IMR-90 (cell line): ENCODE results near the gene LRRC1. TPM values are rescaled to one million over a fixed set of nuclear protein-coding genes. Genes with fewer than 3 reads are reported as not detected.
A peak's percentile ranks its signal among the peaks of the same experiment; 100 is the strongest.

Source experiments
- ATAC-seq: fragments of 200-7000 bp; cut with Tn5 transposase; 2 replicates; pipeline ENCODE4 v1.9.1; 2020; ENCODE audit warnings: low read depth, mild to moderate bottlenecking, moderate library complexity
- BruUV-seq: library from RNA; stranded (reverse); fragments of 400-500 nt; replicated peaks from 2 replicates; lab custom pipeline; 2021; lab: Mats Ljungman, UMichigan
- CTCF ChIA-PET: fragments of 300-600 bp; formaldehyde crosslinking; extraction: SDS; loops from one replicate; lab custom pipeline; 2021; ENCODE audit warnings: antibody characterized with exemption; lab: Yijun Ruan, JAX
- POLR2A ChIA-PET: fragments of 300-600 bp; sonication (Branson Sonifier 250); formaldehyde crosslinking; loops from one replicate; lab custom pipeline; 2022; ENCODE audit warnings: antibody characterized with exemption; ENCODE audit not compliant: unreplicated experiment; lab: Charles Lee
- DNase-seq: peaks from one replicate; pipeline ENCODE4 v3.0.0; 2013
- H2AFZ ChIP-seq: replicated peaks from 2 replicates; pipeline ENCODE3; 2013; ENCODE audit warnings: low read length, mild to moderate bottlenecking; ENCODE audit not compliant: poor library complexity
- H2AK5ac ChIP-seq: 2 replicates; pipeline ENCODE4 v1.6.1; 2013; ENCODE audit warnings: low read depth, low read length, inconsistent platforms
- H2AK9ac ChIP-seq: replicated peaks from 2 replicates; pipeline ENCODE3; 2013; ENCODE audit warnings: mild to moderate bottlenecking, low read depth, low read length, moderate library complexity; ENCODE audit not compliant: poor library complexity
- H2BK120ac ChIP-seq: 2 replicates; pipeline ENCODE4 v1.6.1; 2013; ENCODE audit warnings: low read depth, low read length, inconsistent platforms
- H2BK15ac ChIP-seq: 3 replicates; pipeline ENCODE4 v1.6.1; 2013; ENCODE audit warnings: low read depth, low read length, inconsistent platforms
- H2BK20ac ChIP-seq: 2 replicates; pipeline ENCODE4 v1.6.1; 2013; ENCODE audit warnings: low read depth, mild to moderate bottlenecking, inconsistent platforms, low read length, moderate library complexity
- H2BK5ac ChIP-seq: 2 replicates; pipeline ENCODE4 v1.6.1; 2013; ENCODE audit warnings: mild to moderate bottlenecking, low read depth, low read length, inconsistent platforms; ENCODE audit not compliant: poor library complexity, severe bottlenecking
- H3K14ac ChIP-seq: replicated peaks from 2 replicates; pipeline ENCODE4 v1.6.1; 2013; ENCODE audit warnings: low read depth, low read length, inconsistent platforms
- H3K18ac ChIP-seq: 2 replicates; pipeline ENCODE4 v1.6.1; 2013; ENCODE audit warnings: low read depth, low read length, control low read depth
- H3K23ac ChIP-seq: 2 replicates; pipeline ENCODE4 v1.6.1; 2013; ENCODE audit warnings: low read depth, low read length, inconsistent platforms
- H3K27ac ChIP-seq: 2 replicates; pipeline ENCODE4 v1.5.1; 2013; ENCODE audit warnings: mild to moderate bottlenecking, control low read depth, low read length; ENCODE audit not compliant: insufficient read depth
- H3K27me3 ChIP-seq: 2 replicates; pipeline ENCODE4 v1.6.1; 2013; ENCODE audit warnings: low read length; ENCODE audit not compliant: control insufficient read depth, insufficient read depth
- H3K36me3 ChIP-seq: 2 replicates; pipeline ENCODE4 v1.6.1; 2013; ENCODE audit warnings: low read length, mixed read lengths; ENCODE audit not compliant: control insufficient read depth, insufficient read depth
- H3K4ac ChIP-seq: 2 replicates; pipeline ENCODE4 v1.6.1; 2013; ENCODE audit warnings: low read depth, low read length, inconsistent platforms
- H3K4me1 ChIP-seq: 2 replicates; pipeline ENCODE4 v1.6.1; 2013; ENCODE audit warnings: low read length, mixed read lengths; ENCODE audit not compliant: control insufficient read depth, insufficient read depth
- H3K4me2 ChIP-seq: 2 replicates; pipeline ENCODE4 v1.6.1; 2013; ENCODE audit warnings: low read depth, mild to moderate bottlenecking, control low read depth, low read length, moderate library complexity
- H3K4me3 ChIP-seq: 2 replicates; pipeline ENCODE4 v1.5.1; 2013; ENCODE audit warnings: low read depth, mild to moderate bottlenecking, control low read depth, low read length, moderate library complexity; ENCODE audit not compliant: insufficient read depth
- H3K56ac ChIP-seq: 2 replicates; pipeline ENCODE4 v1.6.1; 2013; ENCODE audit warnings: low read length, inconsistent platforms; ENCODE audit not compliant: insufficient read depth; ENCODE audit errors: extremely low read depth
- H3K79me1 ChIP-seq, 2 experiments: 2 replicates each; pipeline ENCODE4 v1.6.1; 2013; ENCODE audit warnings: low read length in 2 of 2, inconsistent platforms in 1 of 2, low read depth in 1 of 2
- H3K9ac ChIP-seq: 2 replicates; pipeline ENCODE4 v1.6.1; 2013; ENCODE audit warnings: low read depth, low read length, control low read depth
- H3K9me1 ChIP-seq: 2 replicates; pipeline ENCODE4 v1.6.1; 2013; ENCODE audit warnings: low read length, inconsistent platforms; ENCODE audit not compliant: insufficient read depth
- H3K9me3 ChIP-seq: 2 replicates; pipeline ENCODE4 v1.6.1; 2013; ENCODE audit warnings: low read length; ENCODE audit not compliant: control insufficient read depth, insufficient read depth
- H4K20me1 ChIP-seq: 2 replicates; pipeline ENCODE4 v1.6.1; 2013; ENCODE audit warnings: low read length, inconsistent platforms; ENCODE audit not compliant: insufficient read depth
- H4K5ac ChIP-seq: 2 replicates; pipeline ENCODE4 v1.6.1; 2013; ENCODE audit warnings: mild to moderate bottlenecking, low read depth, low read length, control low read depth
- H4K8ac ChIP-seq, 2 experiments: 2 replicates each; pipeline ENCODE4 v1.6.1; 2013; ENCODE audit warnings: low read depth in 2 of 2, low read length in 2 of 2, control low read depth in 1 of 2, inconsistent platforms in 1 of 2
- H4K91ac ChIP-seq: 2 replicates; pipeline ENCODE4 v1.6.1; 2013; ENCODE audit warnings: low read depth, low read length, inconsistent platforms; ENCODE audit not compliant: insufficient read depth
- BHLHE40 ChIP-seq: fragments of 150-350 bp; IDR thresholded peaks from 2 replicates; pipeline ENCODE4 v1.6.1; 2016; ENCODE audit warnings: mild to moderate bottlenecking, low read depth, low read length
- CEBPB ChIP-seq: IDR thresholded peaks from 2 replicates; pipeline ENCODE4 v1.6.1; 2012; ENCODE audit warnings: low read depth, low read length, improper control_type of control experiment
- NFE2L2 ChIP-seq: fragments of 150-350 bp; IDR thresholded peaks from 2 replicates; pipeline ENCODE4 v1.6.1; 2016; ENCODE audit warnings: low read depth, mild to moderate bottlenecking, low read length
- WGBS, 2 experiments: methylation state at CpG; one replicate each; pipeline versions ENCODE4 v1.1.5 to v1.1.7; 2013; ENCODE audit warnings: missing lambda C conversion rate in 2 of 2; ENCODE audit not compliant: insufficient read length in 1 of 2; ENCODE audit errors: extremely low coverage in 2 of 2; 5-methylcytosine and 5-hydroxymethylcytosine counted together
- dilution Hi-C: fragments of 300-500 bp; cut with HindIII; formaldehyde crosslinking; loops from one replicate; pipeline ENCODE4 v1.14.3; 2018; ENCODE audit warnings: low sequenced_read_pairs; ENCODE audit not compliant: unreplicated experiment
- in situ Hi-C: fragments of 300-500 bp; cut with MboI; formaldehyde crosslinking; loops from 3 replicates; pipeline ENCODE4 v1.14.3; 2019; ENCODE audit warnings: low sequenced_read_pairs, inconsistent platforms, mixed read lengths
- intact Hi-C: fragments of 100-400 bp; cut with micrococcal nuclease; formaldehyde crosslinking; loops from 2 replicates; pipeline ENCODE4 v1.10.0; 2022
- polyA plus RNA-seq, 3 experiments: library from polyadenylated mRNA; depleted of rRNA; stranded (reverse); fragments of >200 nt; gene quantifications; 2 replicates each; pipeline ENCODE4 v1.2.3, GENCODE V29; 2012; ENCODE audit warnings: low replicate concordance in 1 of 3
- total RNA-seq: library from RNA; depleted of rRNA; stranded (reverse); fragments of >200 nt; gene quantifications from 2 replicates; pipeline ENCODE4 v1.2.3, GENCODE V29; 2012

Gene LRRC1
- total and polyA plus RNA-seq, 2 of the 4 experiments (the other 2 are of a cell fraction), result 5.1 to 6.1 TPM

DNA sequence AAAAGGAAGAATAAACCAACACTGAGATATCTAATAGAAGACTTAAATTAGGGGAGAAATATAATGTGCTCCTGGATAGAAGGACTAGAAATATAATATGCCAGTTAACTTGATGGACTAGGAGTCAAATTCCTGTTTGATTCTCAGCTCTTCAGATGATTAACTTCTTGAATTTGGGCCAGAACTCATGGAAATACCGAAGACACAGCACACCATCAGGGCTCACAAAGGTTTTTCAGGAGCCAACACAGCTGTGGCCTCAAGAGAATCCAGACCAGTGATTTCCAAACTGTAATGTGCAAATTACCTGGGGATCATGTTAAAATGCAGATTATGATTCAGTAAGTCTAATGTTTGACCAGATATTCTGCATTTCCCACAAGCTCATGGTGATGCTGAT is 33.8 kb upstream of the LRRC1 start:
- ChIA-PET POLR2A (no interaction called here), CTCF (no interaction called here)
- WGBS, 2 experiments, result 50% methylated on average over 1 of the region's 1 CpG; no CpG with 5 or more reads in 1 of the 2 experiments
- no peak overlapping the region for H2BK5ac ChIP-seq
- no peak overlapping the region for H3K9ac ChIP-seq
- ATAC-seq, result no peak
- H2BK120ac ChIP-seq, result no peak overlapping the region
- H3K9me3 ChIP-seq, result no peaks in the 10 kb centered on the region
- no peak overlapping the region for H4K8ac ChIP-seq
- no peak overlapping the region for H3K18ac ChIP-seq
- in situ Hi-C loops, result no loop called here
- no peak overlapping the region for H3K27ac ChIP-seq
- no peak overlapping the region for H3K14ac ChIP-seq
- no TSS peak for BruUV-seq
- H3K56ac ChIP-seq, result no peak overlapping the region
- no peaks in the 10 kb centered on the region for H4K20me1 ChIP-seq
- no peak overlapping the region for H2AK9ac ChIP-seq
- dilution Hi-C loops, result no loop called here
- no peak overlapping the region for H2BK15ac ChIP-seq
- no peak overlapping the region for H2AFZ ChIP-seq
- H3K4me1 ChIP-seq, result peaks cover 3% of the 10 kb centered on the region; the same call in 1 of the 2 replicates
- H2AK5ac ChIP-seq, result no peak overlapping the region
- no peak overlapping the region for H3K23ac ChIP-seq
- H4K5ac ChIP-seq, result no peak overlapping the region
- H3K79me1 ChIP-seq, result no peaks in the 10 kb centered on the region
- no peaks in the 10 kb centered on the region for H3K36me3 ChIP-seq
- H3K9me1 ChIP-seq, result no peaks in the 10 kb centered on the region
- no peak overlapping the region for H4K91ac ChIP-seq
- no peak overlapping the region for H3K4me3 ChIP-seq
- no peak overlapping the region for H2BK20ac ChIP-seq
- H3K27me3 ChIP-seq, result no peaks in the 10 kb centered on the region
- H3K4me2 ChIP-seq, result no peak overlapping the region
- H3K4ac ChIP-seq, result no peak overlapping the region
- intact Hi-C loops, result no loop called here
- peak; percentile 16 for DNase-seq
- TF ChIP-seq NFE2L2, result no peak
- no peak for TF ChIP-seq BHLHE40
- TF ChIP-seq CEBPB, result no peak
